ENCODE measurements around the gene SLC22A31. TPM values are rescaled to one million over a fixed set of nuclear protein-coding genes. Genes with fewer than 3 reads are reported as not detected.

The SLC22A31 gene
- total and polyA plus RNA-seq, 9 of the 15 experiments (the other 6 are each of a cell fraction or from before 2014, with no cell fraction given): 0.29 to 2.2 (median 0.47) TPM; not detected in 3

- Histone ChIP-seq H3K27me3 (ENCODE audit: control insufficient read depth in 2 of 2, insufficient read depth in 2 of 2, low read length in 2 of 2) (no peaks in the 10 kb centered on the region), H3K79me2 (ENCODE audit: control insufficient read depth, insufficient read depth, low read length) (no peaks in the 10 kb centered on the region), H3K4me3 (no peak overlapping the region), H3K9ac (ENCODE audit: insufficient read depth in 1 of 2, low read depth in 2 of 2, low read length in 2 of 2) (no peak overlapping the region), H4K20me1 (replicated peaks; ENCODE audit: control insufficient read depth, insufficient read depth, low read length) (no peaks in the 10 kb centered on the region), H3K9me1 (ENCODE audit: control insufficient read depth, insufficient read depth, low read length) (no peaks in the 10 kb centered on the region), H2AFZ (ENCODE audit: low read depth, low read length) (no peak overlapping the region), H3K36me3 (ENCODE audit: control insufficient read depth, insufficient read depth, low read length) (peaks cover 45% of the 10 kb centered on the region; the same call in 2 of the 3 replicates), H3K4me1 (replicated peaks in 1 of 2; ENCODE audit: control insufficient read depth in 2 of 2, insufficient read depth in 2 of 2, low read length in 2 of 2) (peaks cover 0 to 24% of the 10 kb centered on the region in 2 experiments; a peak in 2 of 5 replicates), H3K4me2 (ENCODE audit: insufficient read depth, low read length) (no peak overlapping the region), H3K27ac (ENCODE audit: extremely low read depth, low read depth, low read length) (no peak overlapping the region), H3K9me3 (replicated peaks; ENCODE audit: control insufficient read depth, insufficient read depth, low read depth, low read length) (peaks cover 5% of the 10 kb centered on the region)
- TF ChIP-seq ZC3H11A (IDR thresholded peaks at IDR 0.05; ENCODE audit: low read depth, low read length) (no peak), ZNF561 (CRISPR knock-in tag; conservative IDR thresholded peaks at IDR 0.05) (no peak), ZNF431 (CRISPR knock-in tag; IDR thresholded peaks at IDR 0.05) (no peak), GTF2B (IDR thresholded peaks at IDR 0.05; ENCODE audit: extremely low read depth, insufficient read length) (no peak), ZFP36 (IDR thresholded peaks at IDR 0.05; ENCODE audit: low read depth, low read length, partially characterized antibody) (peak; percentile 48), CUX1 (CRISPR knock-in tag; IDR thresholded peaks at IDR 0.05) (no peak), HMGN3 (IDR thresholded peaks at IDR 0.05; ENCODE audit: borderline replicate concordance, extremely low read depth, insufficient read length, low read depth, low read length) (no peak), NEUROD1 (IDR thresholded peaks at IDR 0.05; ENCODE audit: borderline replicate concordance, low read depth, low read length, partially characterized antibody) (no peak), ZSCAN32 (CRISPR knock-in tag; IDR thresholded peaks at IDR 0.05) (no peak), TSHZ1 (CRISPR knock-in tag; IDR thresholded peaks at IDR 0.05) (no peak), CBX3 (IDR thresholded peaks at IDR 0.05; ENCODE audit: borderline replicate concordance in 1 of 2, low read length in 2 of 2) (0 out of 3 replicates have a peak, but pooled peaks of 1 of the 2 experiments have one; percentile 32)
- BruUV-seq (replicated peaks): no TSS peak
- CTCF ChIA-PET (ENCODE audit: low intra/inter-chr PET ratio): no interaction called here
- ATAC-seq (no peak), DNase-seq (ENCODE audit: extremely low read depth in 1 of 4, low spot score in 3 of 4) (no peak), FAIRE-seq (no peak)
- intact Hi-C loops (cut with micrococcal nuclease): no loop called here
- POLR2A ChIA-PET: interaction anchor here (0.6 kb wide), 1 partner anchor 28 kb away, joined by 3 read pairs; no protein-coding TSS in a partner anchor
- WGBS (ENCODE audit: insufficient coverage, low coverage, missing lambda C conversion rate): 86% methylated on average over 9 of the region's 9 CpGs
- in situ Hi-C loops (cut with MboI): no loop called here
Observed at GRCh38 chr16:89149386-89149785, 51.0 kb downstream of the SLC22A31 start.
